Activated T-cell treated with anti-CD3 and anti-CD28 coated beads for 1 hour (primary cell): ENCODE results near the gene TARS1.

ENCODE experiments used
- DNase-seq: peaks from one replicate; pipeline ENCODE4 v3.0.0-alpha.2; 2020; ENCODE audit warnings: low read depth

TARS1 gene

DNA sequence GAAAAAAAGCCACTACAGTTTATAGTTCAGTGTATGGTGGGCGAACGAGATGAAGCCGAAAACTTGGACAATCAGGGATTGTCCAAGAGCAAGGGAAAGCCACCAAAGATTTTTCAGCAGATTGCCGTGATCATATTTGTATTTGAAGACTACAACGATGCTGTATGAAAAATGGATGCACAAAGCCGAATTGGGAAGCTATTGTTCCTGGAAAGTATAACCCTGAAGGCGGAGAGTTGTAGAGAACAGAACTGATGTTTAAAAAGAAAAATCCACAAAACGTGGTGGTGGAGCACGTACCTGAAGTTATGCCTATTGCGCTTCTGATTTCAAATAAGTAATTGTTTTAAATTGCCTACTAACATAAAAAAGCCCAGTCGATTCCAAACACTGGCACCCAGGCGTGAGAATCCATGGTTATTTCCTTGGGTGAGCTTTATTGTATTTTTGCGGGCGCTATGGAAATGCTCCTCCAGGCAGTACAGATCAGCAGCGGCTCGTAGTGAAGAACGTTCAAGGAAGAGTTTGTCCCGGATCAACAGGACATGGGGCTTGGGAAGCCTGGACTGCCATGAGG lies 772 bp upstream of the TARS1 start:
- no peak for DNase-seq

DNA sequence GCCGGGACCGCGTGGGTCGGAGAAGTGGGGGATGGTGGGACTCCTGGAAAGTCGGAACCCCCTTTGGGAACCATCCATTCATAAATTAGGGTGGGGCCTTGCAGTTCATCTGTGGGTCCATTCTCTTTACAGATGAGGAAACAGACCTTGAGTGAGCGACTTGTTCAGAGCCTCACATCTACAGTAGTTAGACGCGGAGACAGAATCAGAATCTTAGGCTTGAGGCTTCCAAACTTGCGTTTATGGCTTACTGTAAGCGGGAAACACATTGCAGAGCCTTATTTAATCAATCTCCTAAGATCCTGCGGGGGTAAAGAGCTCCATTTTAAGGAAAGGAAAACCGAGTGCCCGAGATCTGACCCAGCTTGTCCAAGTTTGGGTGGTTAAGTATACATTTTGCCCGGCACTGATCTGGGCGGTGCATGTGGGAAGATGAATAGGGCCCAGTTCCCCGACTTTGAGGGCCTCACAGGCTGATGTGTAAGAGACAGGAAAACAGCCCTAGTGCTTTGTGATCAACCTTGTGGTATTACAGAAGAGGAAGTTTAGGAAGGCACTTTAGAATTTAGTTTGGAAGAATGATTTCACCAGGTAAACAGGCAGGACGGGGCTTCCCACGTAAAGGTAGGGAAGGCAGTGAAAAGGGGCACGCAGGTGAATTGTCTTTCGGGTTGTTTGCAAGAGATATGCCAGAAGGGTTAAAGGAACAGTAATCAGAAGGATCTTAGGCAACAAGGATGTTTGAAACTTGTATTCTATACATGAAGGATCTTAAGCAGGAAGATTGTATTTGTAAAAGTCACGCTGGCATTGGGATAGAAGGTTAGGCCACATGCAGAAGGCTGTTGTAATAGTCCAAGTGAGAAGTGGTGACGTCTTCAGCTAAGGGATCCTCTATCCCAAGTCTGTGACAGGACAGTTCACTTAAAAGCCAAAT lies 744 bp downstream of the TARS1 start:
- no peak for DNase-seq

GRCh38 chr5:33444542-33444941 lies 3.8 kb downstream of the TARS1 start:
- no peak for DNase-seq

- no peak for DNase-seq
These were observed 5.0 kb downstream of the TARS1 start for GRCh38 chr5:33445798-33446197.

DNA sequence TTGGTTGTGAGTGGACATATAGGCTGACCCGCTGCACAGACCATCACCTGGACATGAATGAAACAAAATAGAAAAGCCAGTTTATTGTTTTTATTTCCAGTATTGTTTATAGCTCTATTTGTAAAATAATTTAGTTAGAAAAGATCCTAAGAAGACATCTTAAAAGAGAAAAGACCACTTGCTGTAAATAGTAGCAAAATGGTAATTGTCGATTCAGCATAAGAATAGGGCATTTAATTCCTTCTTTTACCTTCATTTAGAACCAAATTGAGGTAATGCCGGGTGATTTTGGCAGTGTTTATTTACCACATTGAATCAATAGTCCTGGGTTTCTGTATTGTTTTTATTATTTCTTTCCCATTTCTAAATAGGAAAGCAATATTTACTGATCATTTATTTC lies 7.4 kb downstream of the TARS1 start:
- DNase-seq: no peak

DNA sequence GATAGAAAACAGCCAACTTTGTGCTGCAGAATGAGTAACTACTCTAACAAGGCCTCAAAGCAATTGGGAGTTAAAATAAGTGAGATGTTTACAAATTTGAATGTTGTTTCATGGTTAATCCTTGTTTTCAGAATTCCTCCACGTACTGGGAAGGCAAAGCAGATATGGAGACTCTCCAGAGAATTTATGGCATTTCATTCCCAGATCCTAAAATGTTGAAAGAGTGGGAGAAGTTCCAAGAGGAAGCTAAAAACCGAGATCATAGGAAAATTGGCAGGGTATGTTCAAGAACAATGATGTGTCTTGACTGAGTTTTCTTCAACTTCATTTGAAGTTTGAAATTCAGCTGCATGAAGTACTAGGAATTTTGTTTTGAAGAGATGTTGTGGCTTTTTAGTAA lies 16.4 kb downstream of the TARS1 start:
- DNase-seq: no peak

DNA sequence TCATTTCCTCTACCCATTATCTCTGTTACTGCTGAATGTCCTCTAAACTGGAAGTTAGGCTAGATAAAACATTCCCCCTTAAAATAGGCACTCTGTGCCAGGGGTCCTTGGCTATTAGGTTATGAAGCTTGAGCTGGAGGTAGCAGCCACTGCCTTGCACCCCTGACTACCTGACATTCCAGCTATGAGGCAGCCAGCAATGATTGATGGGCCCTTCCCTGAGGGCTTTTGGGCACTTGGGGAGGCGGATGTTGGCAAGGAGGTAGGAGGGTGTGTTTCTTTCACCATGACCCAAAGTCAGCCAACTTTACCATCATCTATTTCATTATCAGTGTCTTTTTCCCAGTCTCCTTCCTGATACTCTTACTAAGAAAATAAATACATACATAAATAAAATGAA lies 17.1 kb downstream of the TARS1 start:
- no peak for DNase-seq

- no peak for DNase-seq
These were observed 19.4 kb downstream of the TARS1 start for GRCh38 chr5:33460210-33460609.

GRCh38 chr5:33462456-33462855 lies 21.7 kb downstream of the TARS1 start:
- no peak for DNase-seq

- DNase-seq: no peak
These were observed 24.4 kb downstream of the TARS1 start for GRCh38 chr5:33465120-33465519.

DNA sequence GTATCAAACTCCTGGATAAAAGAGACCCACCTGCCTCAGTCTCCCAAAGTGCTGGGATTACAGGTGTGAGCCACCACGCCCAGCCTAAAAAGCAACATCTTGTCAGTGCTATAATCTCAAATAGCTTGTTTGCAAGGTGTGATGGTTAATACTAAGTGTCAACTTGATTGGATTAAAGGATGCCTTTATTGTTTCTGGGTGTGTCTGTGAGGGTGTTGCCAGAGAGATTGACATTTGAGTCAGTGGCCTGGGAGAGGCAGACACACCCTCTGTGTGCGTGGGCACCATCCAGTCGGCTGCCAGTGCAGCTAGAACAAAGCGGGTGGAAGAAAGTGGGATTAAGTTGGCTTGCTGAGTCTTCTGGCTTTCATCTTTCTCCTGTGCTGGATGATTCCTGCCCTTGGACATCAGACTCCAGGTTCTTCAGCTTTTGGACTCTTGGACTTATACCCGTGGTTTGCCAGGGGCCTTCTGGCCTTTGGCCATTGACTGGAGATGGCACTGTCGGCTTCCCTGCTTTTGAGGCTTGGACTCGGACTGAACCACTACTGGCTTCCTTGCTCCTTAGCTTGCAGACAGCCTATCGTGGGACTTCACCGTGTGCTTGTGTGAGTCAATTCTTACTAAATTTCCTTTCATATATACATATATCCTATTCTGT lies 28.1 kb downstream of the TARS1 start:
- no peak for DNase-seq

DNA sequence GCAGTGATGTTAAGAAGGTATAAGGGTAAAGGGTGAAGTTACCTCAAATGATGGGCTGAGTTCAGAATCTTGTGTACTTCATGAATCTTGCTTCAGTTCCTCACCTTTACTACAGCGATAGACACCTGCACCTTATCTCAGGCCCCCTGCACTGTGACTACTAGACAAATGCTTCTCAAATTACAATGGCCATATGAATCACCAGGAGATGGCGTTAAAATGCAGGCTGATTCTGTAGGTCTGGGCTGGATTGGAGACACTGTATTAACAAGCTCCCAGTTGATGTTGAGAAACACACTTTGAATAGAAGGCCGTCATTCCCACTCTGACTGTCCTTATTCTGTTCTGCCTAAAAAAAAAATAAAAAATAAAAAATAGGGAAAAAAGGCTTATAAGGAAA lies 29.8 kb downstream of the TARS1 start:
- DNase-seq: no peak

DNA sequence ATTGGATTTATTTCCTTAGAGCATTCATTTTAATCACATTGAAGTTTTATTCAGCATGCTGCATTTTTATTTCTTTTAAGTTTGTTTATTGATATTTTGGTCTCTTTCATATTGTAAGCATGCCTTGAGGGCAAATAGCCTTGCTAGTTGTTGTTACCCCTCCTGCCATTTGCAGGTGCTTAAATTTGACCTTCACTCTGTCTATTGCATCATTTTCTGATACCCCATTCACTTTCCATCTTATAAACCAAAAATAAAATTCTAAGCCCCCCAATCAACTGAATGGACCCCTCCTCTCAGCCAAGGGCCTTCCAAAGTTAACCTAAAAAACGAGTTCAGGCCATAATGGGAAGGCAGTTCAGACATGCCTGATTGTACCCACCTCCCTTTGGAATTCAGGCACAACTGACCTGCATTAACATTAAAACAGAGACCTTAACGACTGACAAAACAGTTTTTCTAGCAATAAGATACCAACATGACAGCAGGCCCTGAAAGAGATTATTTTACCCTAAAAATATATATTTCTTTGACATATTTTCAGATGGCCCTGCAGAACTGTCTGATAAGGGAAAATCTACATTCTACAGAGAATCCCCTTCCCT lies 32.1 kb downstream of the TARS1 start:
- DNase-seq: no peak

- DNase-seq: no peak
These were observed 33.2 kb downstream of the TARS1 start for GRCh38 chr5:33474004-33474403.

DNA sequence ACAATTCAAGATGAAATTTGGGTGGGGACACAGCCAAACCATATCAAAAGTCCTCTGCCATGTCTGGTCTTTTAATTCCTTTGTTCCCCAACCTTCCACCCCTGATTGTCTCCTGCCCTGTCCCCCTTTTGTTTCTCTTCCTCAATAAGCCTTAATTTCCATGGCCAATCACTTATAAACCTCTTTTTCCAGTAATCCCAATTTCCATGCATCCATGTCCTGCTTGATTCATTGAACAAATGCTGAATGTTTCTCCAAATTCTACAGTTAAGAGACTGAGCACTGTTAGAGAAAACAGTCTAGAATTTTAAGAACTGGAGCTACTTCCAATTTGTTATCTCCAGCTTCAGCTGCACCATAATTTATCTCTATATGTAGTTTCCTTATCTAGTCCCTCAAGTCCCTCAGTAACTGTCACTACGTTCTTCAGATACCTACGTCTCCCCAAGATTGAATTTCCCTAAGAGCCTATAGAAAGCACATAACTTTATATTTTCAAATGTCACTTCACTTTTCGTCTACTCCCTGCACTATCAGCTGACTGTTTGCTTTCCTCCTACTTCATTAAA lies 34.2 kb downstream of the TARS1 start:
- DNase-seq: no peak

GRCh38 chr5:33475706-33476105 lies 34.9 kb downstream of the TARS1 start:
- no peak for DNase-seq

GRCh38 chr5:33476992-33477391 lies 36.2 kb downstream of the TARS1 start:
- no peak for DNase-seq

- no peak for DNase-seq
These were observed 37.1 kb downstream of the TARS1 start for GRCh38 chr5:33477816-33478215.

DNA sequence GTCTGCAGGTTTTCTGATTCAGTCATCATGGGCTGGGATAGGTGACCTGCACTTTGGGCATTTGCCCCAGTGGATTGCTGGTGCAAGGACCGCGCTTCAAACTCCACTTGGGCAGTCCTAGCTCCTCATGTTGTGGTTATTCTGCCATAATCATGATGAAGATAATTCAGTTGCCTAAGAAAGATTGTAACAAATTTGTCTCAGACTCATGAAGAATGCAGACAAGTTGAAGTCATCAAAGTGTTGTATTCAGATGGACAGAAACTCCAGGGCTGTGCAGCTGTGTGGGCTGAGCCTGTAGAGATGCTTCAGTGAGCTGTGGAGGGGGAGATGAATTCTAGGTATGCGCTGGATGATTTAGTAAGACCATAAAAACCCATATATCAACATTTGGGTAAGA lies 38.5 kb downstream of the TARS1 start:
- no peak for DNase-seq

DNA sequence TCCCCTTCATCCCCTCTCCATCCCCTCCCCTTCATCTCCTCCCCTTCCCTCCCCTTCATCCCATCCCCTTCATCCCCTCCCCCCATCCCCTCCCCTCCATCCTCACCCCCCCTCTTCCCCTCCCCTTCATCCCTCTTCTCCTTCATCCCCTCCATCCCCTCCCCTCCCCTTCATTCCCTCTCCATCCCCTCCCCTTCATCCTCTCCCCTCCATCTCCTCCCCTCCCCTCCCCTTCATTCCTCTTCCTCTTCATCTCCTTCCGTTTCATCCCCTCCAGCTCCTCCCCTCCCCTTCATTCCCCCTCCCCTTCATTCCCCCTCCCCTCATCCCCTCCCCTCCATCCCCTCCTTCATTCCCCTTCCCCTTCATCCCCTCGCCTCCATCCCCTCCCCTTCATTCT lies 40.1 kb downstream of the TARS1 start:
- no peak for DNase-seq

GRCh38 chr5:33482335-33482734 lies 41.6 kb downstream of the TARS1 start:
- DNase-seq: no peak

- DNase-seq: no peak
These were observed 46.5 kb downstream of the TARS1 start for GRCh38 chr5:33487236-33487635.
